GM23248 (cell line): ENCODE measurements around the gene OPCML.

Experiments used
- EZH2 ChIP-seq: fragments of 200-600 bp; sonication (generic); IDR thresholded peaks from 2 replicates; pipeline ENCODE4 v1.6.1; 2018; ENCODE audit warnings: antibody characterized with exemption, mild to moderate bottlenecking; ENCODE audit not compliant: insufficient read depth, poor library complexity, severe bottlenecking
- EZH2phosphoT487 ChIP-seq: fragments of 200-600 bp; sonication (generic); IDR thresholded peaks from 2 replicates; pipeline ENCODE4 v1.6.1; 2018; ENCODE audit warnings: antibody characterized with exemption, moderate library complexity, mild to moderate bottlenecking, low read depth; ENCODE audit not compliant: insufficient read depth

DNA sequence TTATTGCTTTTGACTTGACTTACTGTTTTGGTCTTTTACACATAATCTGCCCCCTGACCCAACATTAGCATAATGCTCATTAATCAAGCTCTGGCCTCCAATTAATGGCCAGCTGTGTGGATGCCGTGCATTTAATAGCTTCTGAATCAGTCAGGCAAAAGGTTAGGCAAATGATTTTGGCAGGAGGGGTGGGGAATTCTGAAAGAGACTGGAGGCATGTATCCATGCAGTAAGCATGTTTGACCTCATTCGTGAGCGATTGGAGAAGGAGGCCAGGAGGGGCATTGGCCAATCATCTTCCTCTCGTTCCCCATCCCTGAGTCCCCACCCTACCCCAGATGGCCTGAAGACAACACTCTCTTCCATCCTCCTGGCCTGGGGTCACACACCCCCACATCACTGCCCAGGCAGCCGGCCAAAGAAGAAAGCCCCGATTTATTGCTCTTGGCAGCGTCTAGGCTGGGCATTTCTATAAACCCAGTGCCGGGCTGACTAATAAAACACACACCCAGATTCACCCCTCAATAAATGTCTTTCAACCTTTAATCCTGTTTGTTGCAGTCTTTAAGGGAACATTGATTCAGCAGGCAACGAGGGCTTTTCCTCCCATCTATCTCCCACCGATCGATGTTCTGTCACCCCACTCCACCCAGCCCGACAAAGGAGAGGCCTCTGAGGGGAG is 150.0 kb downstream of the OPCML start:
- TF ChIP-seq EZH2 (no peak), EZH2phosphoT487 (no peak)
